NCI-H526 (cell line): Measurements from ENCODE around the gene WIPF1.
"Not testable (repeated sequence)": the region's sequence is repeated elsewhere in the genome, so short reads cannot be mapped to it uniquely, and the experiment has no call there.

Source experiments
- DNase-seq, 2 experiments: peaks; one replicate each; lab custom pipeline; 2025; lab: John Stamatoyannopoulos, UW

WIPF1 gene

DNA sequence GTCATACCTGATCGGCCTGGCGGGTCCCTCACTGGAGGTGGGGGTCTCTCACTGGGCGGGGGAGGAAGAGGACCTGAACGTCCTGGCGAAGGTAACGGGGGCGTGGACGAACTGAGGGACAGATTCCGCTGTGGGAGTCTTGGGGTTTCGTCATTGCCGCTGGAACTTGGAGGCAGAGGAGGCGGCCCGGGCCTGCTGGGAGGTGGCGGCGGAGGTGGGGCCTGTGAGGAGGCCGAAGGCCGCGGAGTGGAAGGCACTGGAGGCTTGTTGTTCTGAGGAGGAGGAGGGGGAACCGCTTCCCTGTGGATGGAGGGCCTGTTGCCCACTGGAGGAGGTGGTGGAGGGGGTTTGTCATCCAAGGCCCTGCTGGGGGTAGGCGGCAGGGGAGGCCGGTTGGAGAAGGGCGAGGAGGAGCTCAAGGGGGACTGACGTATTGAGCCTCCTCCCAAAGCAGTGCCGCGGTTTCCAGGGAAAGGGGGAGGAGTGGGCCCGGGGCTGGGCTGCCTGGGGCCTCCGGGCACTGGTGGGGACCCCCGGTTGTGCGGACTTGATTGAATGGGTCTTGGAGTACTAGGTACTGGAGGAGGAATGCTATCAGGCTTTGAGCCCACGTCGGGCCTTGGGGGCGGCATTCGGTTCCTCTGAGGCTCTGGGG, 25.8 kb downstream of the WIPF1 start:
- no peak for DNase-seq

DNA sequence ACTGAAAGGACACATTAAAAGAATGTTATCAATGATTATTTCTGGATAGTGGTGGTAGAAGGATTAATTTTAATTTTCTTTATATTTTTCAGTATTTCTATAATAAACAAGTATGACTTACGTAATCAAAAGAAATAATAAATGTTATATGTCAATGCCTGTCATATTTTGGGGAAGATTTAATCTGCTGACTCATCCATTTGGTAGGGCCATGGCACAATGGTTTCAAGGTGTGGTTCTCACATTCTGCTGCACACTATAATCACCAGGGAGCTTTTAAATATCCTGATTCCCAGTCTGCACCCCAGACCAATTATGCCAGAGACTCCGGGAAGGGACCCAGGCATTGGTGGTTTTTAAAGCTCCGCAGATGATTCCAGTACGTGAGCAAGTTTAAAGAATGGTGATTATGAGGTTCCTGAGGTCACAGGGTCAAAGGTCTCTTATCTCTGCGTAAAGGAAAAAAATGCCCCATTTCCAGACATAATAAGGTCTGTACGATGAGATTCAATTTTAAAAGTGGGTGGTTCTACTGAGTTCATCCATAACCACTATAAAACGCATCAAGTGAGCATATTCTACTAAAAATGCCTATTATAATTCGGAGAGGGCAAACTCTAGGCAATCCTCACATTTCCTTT, 27.2 kb downstream of the WIPF1 start:
- no peak for DNase-seq

DNA sequence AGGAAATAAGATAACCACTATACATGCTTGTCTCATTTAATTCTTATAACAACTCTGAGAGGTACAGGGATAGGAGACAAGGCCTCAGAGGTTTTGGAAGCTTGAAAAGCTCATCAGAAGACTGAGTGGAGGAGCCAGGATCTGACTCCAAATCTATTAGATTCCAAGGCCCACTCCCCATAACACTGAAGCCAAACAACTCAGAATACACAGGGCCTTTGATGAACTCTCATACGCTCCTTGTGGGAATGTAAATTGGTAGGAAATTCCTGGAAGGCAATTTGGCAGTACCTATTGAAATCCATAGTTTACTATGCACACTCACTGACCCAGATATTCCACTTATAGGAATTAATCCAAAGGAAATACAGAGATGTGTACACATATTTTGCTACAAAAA, 27.9 kb downstream of the WIPF1 start:
- no peak for DNase-seq

- DNase-seq = no peak
These were observed 29.2 kb downstream of the WIPF1 start for GRCh38 chr2:174568425-174568824.

DNA sequence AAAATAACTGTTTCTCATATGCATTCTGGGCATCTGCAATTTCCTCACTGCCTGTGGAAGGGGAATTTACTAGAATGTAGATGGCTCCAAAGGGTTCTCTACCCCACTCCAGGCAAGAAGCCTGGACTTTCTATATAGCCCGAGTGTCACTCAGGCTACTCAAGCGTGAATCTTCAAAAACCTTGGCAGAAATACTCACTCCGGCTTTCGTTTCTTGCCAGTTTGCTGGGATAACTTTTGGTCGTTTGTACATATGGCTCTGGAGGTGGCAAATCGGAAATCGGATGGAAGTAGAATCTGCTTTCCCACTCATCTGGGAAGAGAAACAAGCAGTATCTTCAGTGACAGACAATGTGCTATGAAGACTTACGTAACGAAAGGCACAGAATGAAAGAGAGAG, 30.7 kb downstream of the WIPF1 start:
- no peak for DNase-seq

- DNase-seq = no peak
These were observed 33.9 kb downstream of the WIPF1 start for GRCh38 chr2:174563530-174564282.

DNA sequence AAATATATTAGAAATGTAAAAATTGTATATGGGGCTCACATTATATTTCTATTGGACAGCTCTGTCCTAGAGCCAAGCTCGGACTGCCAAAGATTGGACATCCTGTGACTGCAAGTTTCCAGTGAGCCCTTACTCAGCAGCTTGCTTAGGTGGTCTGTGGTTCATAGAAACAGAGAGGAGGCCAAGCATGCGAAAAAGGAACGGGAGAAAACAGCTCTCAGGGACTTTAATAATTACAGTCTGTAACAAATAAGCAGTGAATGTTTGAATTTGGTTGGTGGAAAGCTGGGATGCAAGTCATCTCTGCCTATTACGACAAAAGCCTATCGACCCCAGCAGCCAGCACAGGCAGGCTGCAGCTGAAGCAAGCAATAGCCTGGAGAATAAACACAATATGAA, 35.6 kb downstream of the WIPF1 start:
- DNase-seq = no peak

- peak in 1 of 2 experiments; percentile 30 for DNase-seq
These were observed 36.2 kb downstream of the WIPF1 start for GRCh38 chr2:174561283-174561971.

GRCh38 chr2:174560737-174561136, 36.9 kb downstream of the WIPF1 start:
- no peak for DNase-seq

GRCh38 chr2:174555998-174556397, 41.6 kb downstream of the WIPF1 start:
- no peak for DNase-seq

- DNase-seq = no peak
These were observed 43.0 kb downstream of the WIPF1 start for GRCh38 chr2:174554529-174555150.

- no peak for DNase-seq
These were observed 43.7 kb downstream of the WIPF1 start for GRCh38 chr2:174553811-174554493.

DNA sequence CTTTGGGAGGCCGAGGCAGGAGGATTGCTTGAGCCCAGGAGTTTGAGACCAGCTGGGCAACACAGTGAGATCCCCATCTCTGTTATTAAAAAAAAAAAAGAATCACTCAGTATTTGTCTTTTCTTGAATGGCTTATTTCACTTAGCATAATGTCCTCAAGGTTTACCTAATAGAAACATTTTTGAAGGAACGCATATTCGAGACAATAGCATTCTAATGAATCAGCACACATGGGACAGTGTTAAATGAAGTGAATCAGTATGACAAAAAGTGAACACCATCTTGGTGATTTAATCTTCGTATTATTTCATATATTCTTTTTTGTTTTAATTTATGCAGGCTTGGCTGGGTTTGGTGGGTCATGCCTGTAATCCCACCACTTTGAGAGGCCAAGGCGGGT, 44.7 kb downstream of the WIPF1 start:
- no peak for DNase-seq

GRCh38 chr2:174551697-174552096, 45.9 kb downstream of the WIPF1 start:
- no peak for DNase-seq

DNA sequence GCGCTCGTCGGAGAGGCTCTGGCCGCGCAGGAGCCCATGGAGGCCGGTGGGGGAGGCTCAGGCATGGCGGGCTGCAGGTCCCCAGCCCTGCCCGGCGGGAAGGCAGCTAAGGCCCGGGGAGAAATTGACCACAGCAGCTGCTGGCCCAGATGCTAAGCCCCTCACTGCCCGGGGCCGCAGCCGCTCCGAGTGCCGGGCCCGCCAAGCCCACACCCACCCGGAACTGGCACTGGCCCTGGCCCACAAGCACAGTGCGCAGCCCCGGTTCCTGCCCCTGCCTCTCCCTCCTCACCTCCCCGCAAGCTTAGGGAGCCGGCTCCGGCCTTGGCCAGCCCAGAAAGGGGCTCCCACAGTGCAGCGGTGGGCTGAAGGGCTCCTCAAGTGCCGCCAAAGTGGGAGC, 49.0 kb downstream of the WIPF1 start:
- DNase-seq = not testable (repeated sequence)

- DNase-seq = not testable (repeated sequence)
These were observed 49.6 kb downstream of the WIPF1 start for GRCh38 chr2:174548021-174548420.

GRCh38 chr2:174546519-174547506, 50.8 kb downstream of the WIPF1 start:
- peak in 1 of 2 experiments; percentile 26 for DNase-seq

DNA sequence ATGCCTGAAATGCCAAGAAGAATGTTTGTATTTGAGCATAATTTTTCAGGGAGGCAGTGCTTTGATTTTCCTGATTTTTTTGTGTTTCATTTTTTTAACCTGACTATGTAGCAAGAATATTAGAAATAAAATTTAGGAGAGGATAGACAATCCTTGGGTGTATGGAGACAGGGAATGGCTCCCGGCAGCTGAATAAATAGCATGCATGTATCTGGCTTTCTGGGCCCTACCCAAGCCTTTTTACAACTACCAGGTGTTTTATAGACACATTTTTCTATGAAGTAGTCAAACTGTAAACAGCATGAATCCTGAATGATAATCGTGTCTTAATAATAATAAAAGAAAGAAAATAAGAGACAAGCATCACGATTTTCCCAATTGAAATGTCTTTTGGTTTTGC, 52.4 kb downstream of the WIPF1 start:
- no peak for DNase-seq

GRCh38 chr2:174544802-174545201, 52.8 kb downstream of the WIPF1 start:
- DNase-seq = no peak

DNA sequence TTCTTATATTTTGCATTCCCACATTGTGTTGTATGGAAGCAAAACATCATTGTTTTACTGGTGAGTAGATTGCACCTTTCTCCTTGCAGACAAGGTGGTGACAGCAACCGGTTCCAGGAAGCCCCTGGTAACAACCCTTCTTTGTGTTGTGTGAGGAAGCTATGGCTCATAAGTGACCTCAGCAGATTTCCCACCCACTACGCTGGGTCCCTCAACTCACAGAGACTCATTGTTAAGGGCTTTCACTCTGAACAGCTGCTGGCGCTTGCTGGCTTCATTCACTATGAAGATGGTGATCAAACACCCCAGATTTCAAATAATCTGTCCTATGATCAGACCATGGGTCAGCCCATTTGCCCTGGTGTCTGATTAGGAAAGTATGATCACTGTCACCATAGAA, 53.4 kb downstream of the WIPF1 start:
- DNase-seq = no peak
